H1 (cell line): ENCODE data around the gene CERT1. TPM values are rescaled to one million over a fixed set of nuclear protein-coding genes. Genes with fewer than 3 reads are reported as not detected.

ENCODE experiments used
- CTCF ChIA-PET: fragments of 300-600 bp; sonication (Branson Sonifier 250); formaldehyde crosslinking; loops from one replicate; lab custom pipeline; 2021; ENCODE audit not compliant: partially characterized antibody; lab: Charles Lee
- POLR2A ChIA-PET: fragments of 300-600 bp; sonication (Branson Sonifier 250); formaldehyde crosslinking; loops from one replicate; lab custom pipeline; 2021; ENCODE audit warnings: inconsistent platforms; ENCODE audit not compliant: partially characterized antibody; lab: Charles Lee
- DNase-seq, 2 experiments: peaks; one replicate each; pipeline versions ENCODE4 v3.0.0 to v3.0.0-alpha.2; 2010 to 2022; ENCODE audit warnings: low spot score in 2 of 2, low read depth in 1 of 2, mixed read lengths in 1 of 2
- FAIRE-seq: peaks from 2 replicates; lab custom pipeline; 2011; peaks lifted over from hg19 to GRCh38; lab: Jason Lieb, UNC
- H2AFZ ChIP-seq: 2 replicates; pipeline ENCODE4 v1.8.1; 2012; ENCODE audit warnings: low read length, inconsistent platforms
- H2AK5ac ChIP-seq: 2 replicates; pipeline ENCODE4 v1.6.1; 2013; ENCODE audit warnings: low read depth, low read length
- H2BK120ac ChIP-seq: replicated peaks from 2 replicates; pipeline ENCODE3; 2013; ENCODE audit warnings: low read depth, low read length, inconsistent platforms
- H2BK12ac ChIP-seq: 2 replicates; pipeline ENCODE4 v1.6.1; 2013; ENCODE audit warnings: low read depth, low read length
- H2BK15ac ChIP-seq: 2 replicates; pipeline ENCODE4 v1.6.1; 2013; ENCODE audit warnings: low read length
- H2BK20ac ChIP-seq: 2 replicates; pipeline ENCODE4 v1.6.1; 2013; ENCODE audit warnings: low read length
- H2BK5ac ChIP-seq: 2 replicates; pipeline ENCODE4 v1.6.1; 2013; ENCODE audit warnings: low read depth, low read length
- H3K14ac ChIP-seq: 2 replicates; pipeline ENCODE4 v1.6.1; 2013; ENCODE audit warnings: inconsistent platforms; ENCODE audit not compliant: insufficient read length
- H3K18ac ChIP-seq: 2 replicates; pipeline ENCODE4 v1.6.1; 2013; ENCODE audit warnings: low read length; ENCODE audit errors: extremely low read depth
- H3K23ac ChIP-seq: 2 replicates; pipeline ENCODE4 v1.6.1; 2013; ENCODE audit warnings: inconsistent platforms; ENCODE audit not compliant: insufficient read length
- H3K23me2 ChIP-seq: 2 replicates; pipeline ENCODE4 v1.6.1; 2013; ENCODE audit warnings: low read depth, low read length
- H3K27ac ChIP-seq: 2 replicates; pipeline ENCODE4 v1.6.1; 2011; ENCODE audit warnings: low read depth, low read length, inconsistent platforms
- H3K27me3 ChIP-seq, 4 experiments: replicated peaks in 1 of 4; 1 replicate in 1 of 4; 2 replicates in 3 of 4; pipeline versions ENCODE4 v1.6.1 to v1.8.1; 2011 to 2013; ENCODE audit warnings: low read length in 3 of 4, mild to moderate bottlenecking in 3 of 4, inconsistent platforms in 2 of 4, mixed read lengths in 2 of 4, moderate library complexity in 1 of 4; ENCODE audit not compliant: control insufficient read depth in 3 of 4, insufficient read depth in 3 of 4; ENCODE audit errors: extremely low read depth in 1 of 4
- H3K36me3 ChIP-seq, 4 experiments: 2 replicates each; pipeline versions ENCODE4 v1.6.1 to v1.8.1; 2011 to 2013; ENCODE audit warnings: mild to moderate bottlenecking in 4 of 4, low read length in 3 of 4, moderate library complexity in 2 of 4, control low read depth in 1 of 4, inconsistent platforms in 1 of 4; ENCODE audit not compliant: insufficient read depth in 4 of 4, control insufficient read depth in 2 of 4
- H3K4ac ChIP-seq: replicated peaks from 2 replicates; pipeline ENCODE3; 2013; ENCODE audit warnings: low read length, low read depth, mixed read lengths, inconsistent platforms; ENCODE audit not compliant: insufficient read length
- H3K4me1 ChIP-seq, 4 experiments: replicated peaks in 1 of 4; 1 replicate in 1 of 4; 2 replicates in 3 of 4; pipeline versions ENCODE4 v1.6.1 to v1.8.1; 2011 to 2013; ENCODE audit warnings: low read length in 3 of 4, inconsistent platforms in 2 of 4, mixed read lengths in 1 of 4; ENCODE audit not compliant: insufficient read depth in 4 of 4, control insufficient read depth in 3 of 4
- H3K4me2 ChIP-seq, 2 experiments: 2 replicates each; pipeline versions ENCODE4 v1.6.1 to v1.8.1; 2011 to 2013; ENCODE audit warnings: low read depth in 2 of 2, low read length in 2 of 2, control low read depth in 1 of 2, inconsistent platforms in 1 of 2, mild to moderate bottlenecking in 1 of 2; ENCODE audit not compliant: insufficient read depth in 1 of 2
- H3K4me3 ChIP-seq, 4 experiments: fragments of 200-600, 300-600 bp in 1 of 4; sonication (generic), shearing (Covaris generic), sonication (Bioruptor Twin) in 1 of 4; 2 replicates each; pipeline versions ENCODE4 v1.5.1 to v1.8.1; 2011 to 2016; ENCODE audit warnings: low read length in 4 of 4, low read depth in 3 of 4, control low read depth in 2 of 4, inconsistent platforms in 2 of 4, mild to moderate bottlenecking in 2 of 4, mixed read lengths in 1 of 4, moderate library complexity in 1 of 4; ENCODE audit not compliant: insufficient read depth in 2 of 4; ENCODE audit errors: extremely low read depth in 1 of 4
- H3K56ac ChIP-seq: replicated peaks from 2 replicates; pipeline ENCODE3; 2013; ENCODE audit warnings: low read depth, mild to moderate bottlenecking, mixed read lengths, low read length, inconsistent platforms; ENCODE audit not compliant: insufficient read length
- H3K79me1 ChIP-seq: 2 replicates; pipeline ENCODE4 v1.6.1; 2013; ENCODE audit warnings: low read depth, low read length, control low read depth
- H3K79me2 ChIP-seq, 2 experiments: 2 replicates each; pipeline versions ENCODE4 v1.6.1 to v1.8.1; 2012 to 2013; ENCODE audit warnings: low read length in 2 of 2, mild to moderate bottlenecking in 2 of 2, inconsistent platforms in 1 of 2; ENCODE audit not compliant: insufficient read depth in 2 of 2, control insufficient read depth in 1 of 2
- H3K9ac ChIP-seq, 4 experiments: replicated peaks in 1 of 4; 1 replicate in 1 of 4; 2 replicates in 3 of 4; pipeline versions ENCODE4 v1.6.1 to v1.8.1; 2011 to 2013; ENCODE audit warnings: low read depth in 3 of 4, low read length in 3 of 4, control low read depth in 2 of 4, mild to moderate bottlenecking in 2 of 4, moderate library complexity in 2 of 4, inconsistent platforms in 1 of 4; ENCODE audit errors: extremely low read depth in 1 of 4
- H3K9me3 ChIP-seq, 2 experiments: 2 replicates each; pipeline versions ENCODE4 v1.6.1 to v1.8.1; 2012 to 2013; ENCODE audit warnings: mild to moderate bottlenecking in 2 of 2, moderate library complexity in 2 of 2, control low read depth in 1 of 2, inconsistent platforms in 1 of 2, low read depth in 1 of 2, low read length in 1 of 2, mixed read lengths in 1 of 2; ENCODE audit not compliant: insufficient read depth in 2 of 2
- H4K20me1 ChIP-seq, 2 experiments: replicated peaks in 1 of 2; 2 replicates each; pipeline versions ENCODE3 to v1.8.1; 2011 to 2013; ENCODE audit warnings: inconsistent platforms in 2 of 2, low read length in 2 of 2, mild to moderate bottlenecking in 1 of 2; ENCODE audit not compliant: insufficient read depth in 2 of 2, control insufficient read depth in 1 of 2
- H4K5ac ChIP-seq: 2 replicates; pipeline ENCODE4 v1.6.1; 2013; ENCODE audit warnings: low read length, low read depth, mixed read lengths, inconsistent platforms; ENCODE audit not compliant: insufficient read length
- H4K8ac ChIP-seq: 2 replicates; pipeline ENCODE4 v1.8.0; 2013; ENCODE audit warnings: mild to moderate bottlenecking, moderate library complexity, low read length, inconsistent platforms; ENCODE audit not compliant: insufficient read depth; ENCODE audit errors: extremely low read depth
- H4K91ac ChIP-seq: replicated peaks from 2 replicates; pipeline ENCODE3; 2013; ENCODE audit warnings: low read length, mixed read lengths, inconsistent platforms; ENCODE audit not compliant: insufficient read length
- CTCF ChIP-seq, 3 experiments: IDR thresholded peaks; 1 replicate in 2 of 3; 2 replicates in 1 of 3; pipeline versions ENCODE4 v1.5.1 to v1.6.1; 2011; ENCODE audit warnings: low read length in 3 of 3, mild to moderate bottlenecking in 3 of 3, inconsistent platforms in 2 of 3, low read depth in 1 of 3, moderate library complexity in 1 of 3; ENCODE audit not compliant: insufficient read depth in 1 of 3; ENCODE audit errors: control extremely low read depth in 1 of 3
- SP1 ChIP-seq: IDR thresholded peaks from 2 replicates; pipeline ENCODE4 v1.6.1; 2011; ENCODE audit warnings: low read depth, low read length
- WGBS, 2 experiments: shearing (Covaris generic) in 1 of 2; methylation state at CpG; one replicate each; pipeline versions ENCODE4 v1.1.6 to v1.1.7; 2013 to 2015; ENCODE audit warnings: low lambda C conversion rate in 2 of 2, mixed read lengths in 2 of 2, inconsistent platforms in 1 of 2, low coverage in 1 of 2, missing lambda C conversion rate in 1 of 2; ENCODE audit not compliant: insufficient replicate concordance in 2 of 2, insufficient coverage in 1 of 2, insufficient read length in 1 of 2; ENCODE audit errors: extremely low coverage in 1 of 2, missing lambda C conversion rate in 1 of 2; 5-methylcytosine and 5-hydroxymethylcytosine counted together
- polyA plus RNA-seq, 7 experiments: library from polyadenylated mRNA; depleted of rRNA in 3 of 7; stranded (reverse) in 5 of 7; unstranded in 2 of 7; fragments of >200 nt in 5 of 7; fragments of 200-250 nt in 2 of 7; gene quantifications; 1 replicate in 5 of 7; 2 replicates in 1 of 7; 4 replicates in 1 of 7; pipeline versions ENCODE4 v1.2.1 to v1.2.3, GENCODE V29; 2011 to 2013; ENCODE audit warnings: missing spikeins in 2 of 7, mixed read lengths in 2 of 7
- total RNA-seq: library from RNA; stranded (reverse); fragmentation: NEBNext Ultra II Directional; extraction: Animal tissue kit (Norgen Biotek cat#: 25700); gene quantifications from 2 replicates; pipeline ENCODE4 v1.2.1, GENCODE V29; 2021

Gene CERT1
- total and polyA plus RNA-seq, 2 of the 8 experiments (the other 6 are each of a cell fraction or from before 2014, with no cell fraction given): 7.8 to 55.3 TPM

GRCh38 chr5:75331095-75332090, 180.0 kb downstream of the CERT1 start:
- H3K23ac ChIP-seq: no peak overlapping the region
- no peak overlapping the region for H2AFZ ChIP-seq

More at GRCh38 chr5:75331095-75332090, 180.0 kb downstream of the CERT1 start:
- H4K20me1 ChIP-seq: no peaks in the 10 kb centered on the region
- H3K9me3 ChIP-seq: no peaks in the 10 kb centered on the region; a peak in 1 of 4 replicates
- ChIA-PET CTCF (interaction anchor here (0.8 to 1.9 kb wide), 5 partner anchors 10 to 281 kb away, joined by 3 to 13 read pairs (median 3); no protein-coding TSS in a partner anchor), POLR2A (no interaction called here)
- H3K27me3 ChIP-seq: no peaks in the 10 kb centered on the region
- H2BK15ac ChIP-seq: no peak overlapping the region
- H4K8ac ChIP-seq: no peak overlapping the region
- FAIRE-seq: no peak
- H3K79me1 ChIP-seq: no peaks in the 10 kb centered on the region
- H3K4ac ChIP-seq: no peak overlapping the region
- no peak for TF ChIP-seq SP1
- peak in 1 of 3 experiments; percentile 11; a peak in 1 of 4 replicates for TF ChIP-seq CTCF (IDR thresholded peaks at IDR 0.05; ENCODE audit: control extremely low read depth in 1 of 3, insufficient read depth in 1 of 3, low read depth in 1 of 3, low read length in 3 of 3)
- no peak overlapping the region for H2BK12ac ChIP-seq
- no peak overlapping the region for H3K18ac ChIP-seq
- peaks cover 0 to 2% (median 0%) of the 10 kb centered on the region in 4 experiments; a peak in 1 of 7 replicates for H3K4me1 ChIP-seq
- no peak overlapping the region for H3K27ac ChIP-seq
- no peaks in the 10 kb centered on the region for H3K36me3 ChIP-seq
- no peak overlapping the region for H4K91ac ChIP-seq
- no peak for DNase-seq
- no peak overlapping the region for H3K9ac ChIP-seq
- no peak overlapping the region for H2BK20ac ChIP-seq
- no peak overlapping the region for H2AK5ac ChIP-seq
- no peaks in the 10 kb centered on the region for H3K79me2 ChIP-seq
- H4K5ac ChIP-seq: no peak overlapping the region
- peaks cover 4% of the 10 kb centered on the region for H3K23me2 ChIP-seq
- no peak overlapping the region for H3K56ac ChIP-seq
- no peak overlapping the region for H3K14ac ChIP-seq
- H2BK120ac ChIP-seq: no peak overlapping the region
- 78% methylated on average over 4 of the region's 4 CpGs; no CpG with 5 or more reads in 1 of the 2 experiments for WGBS, 2 experiments
- no peak overlapping the region for H3K4me3 ChIP-seq
- H3K4me2 ChIP-seq: no peak overlapping the region
- no peak overlapping the region for H2BK5ac ChIP-seq
